Measurements from ENCODE around the gene SEC16B.

- no peak for TF ChIP-seq ZNF565 (CRISPR knock-in tag; conservative IDR thresholded peaks at IDR 0.05; ENCODE audit: low read depth)
- no peak for TF ChIP-seq BACH2 (CRISPR knock-in tag; IDR thresholded peaks at IDR 0.05; ENCODE audit: borderline replicate concordance)
- TF ChIP-seq TOX (CRISPR knock-in tag; IDR thresholded peaks at IDR 0.05; ENCODE audit: borderline replicate concordance): no peak
- no peak for TF ChIP-seq ZNF8 (CRISPR knock-in tag; IDR thresholded peaks at IDR 0.05)
- TF ChIP-seq, protein P1, sequence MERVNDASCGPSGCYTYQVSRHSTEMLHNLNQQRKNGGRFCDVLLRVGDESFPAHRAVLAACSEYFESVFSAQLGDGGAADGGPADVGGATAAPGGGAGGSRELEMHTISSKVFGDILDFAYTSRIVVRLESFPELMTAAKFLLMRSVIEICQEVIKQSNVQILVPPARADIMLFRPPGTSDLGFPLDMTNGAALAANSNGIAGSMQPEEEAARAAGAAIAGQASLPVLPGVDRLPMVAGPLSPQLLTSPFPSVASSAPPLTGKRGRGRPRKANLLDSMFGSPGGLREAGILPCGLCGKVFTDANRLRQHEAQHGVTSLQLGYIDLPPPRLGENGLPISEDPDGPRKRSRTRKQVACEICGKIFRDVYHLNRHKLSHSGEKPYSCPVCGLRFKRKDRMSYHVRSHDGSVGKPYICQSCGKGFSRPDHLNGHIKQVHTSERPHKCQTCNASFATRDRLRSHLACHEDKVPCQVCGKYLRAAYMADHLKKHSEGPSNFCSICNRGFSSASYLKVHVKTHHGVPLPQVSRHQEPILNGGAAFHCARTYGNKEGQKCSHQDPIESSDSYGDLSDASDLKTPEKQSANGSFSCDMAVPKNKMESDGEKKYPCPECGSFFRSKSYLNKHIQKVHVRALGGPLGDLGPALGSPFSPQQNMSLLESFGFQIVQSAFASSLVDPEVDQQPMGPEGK (CRISPR knock-in tag; IDR thresholded peaks at IDR 0.05; ENCODE audit: borderline replicate concordance): no peak
- no peak for TF ChIP-seq CREB5 (CRISPR knock-in tag; IDR thresholded peaks at IDR 0.05; ENCODE audit: low read depth)
- TF ChIP-seq TCF4 (CRISPR knock-in tag; IDR thresholded peaks at IDR 0.05; ENCODE audit: borderline replicate concordance): no peak
- TF ChIP-seq ZFP3 (CRISPR knock-in tag; IDR thresholded peaks at IDR 0.05): no peak
- TF ChIP-seq GLIS3 (CRISPR knock-in tag; IDR thresholded peaks at IDR 0.05): no peak
- no peak for TF ChIP-seq CSDC2 (CRISPR knock-in tag; IDR thresholded peaks at IDR 0.05)
- TF ChIP-seq, protein P2, sequence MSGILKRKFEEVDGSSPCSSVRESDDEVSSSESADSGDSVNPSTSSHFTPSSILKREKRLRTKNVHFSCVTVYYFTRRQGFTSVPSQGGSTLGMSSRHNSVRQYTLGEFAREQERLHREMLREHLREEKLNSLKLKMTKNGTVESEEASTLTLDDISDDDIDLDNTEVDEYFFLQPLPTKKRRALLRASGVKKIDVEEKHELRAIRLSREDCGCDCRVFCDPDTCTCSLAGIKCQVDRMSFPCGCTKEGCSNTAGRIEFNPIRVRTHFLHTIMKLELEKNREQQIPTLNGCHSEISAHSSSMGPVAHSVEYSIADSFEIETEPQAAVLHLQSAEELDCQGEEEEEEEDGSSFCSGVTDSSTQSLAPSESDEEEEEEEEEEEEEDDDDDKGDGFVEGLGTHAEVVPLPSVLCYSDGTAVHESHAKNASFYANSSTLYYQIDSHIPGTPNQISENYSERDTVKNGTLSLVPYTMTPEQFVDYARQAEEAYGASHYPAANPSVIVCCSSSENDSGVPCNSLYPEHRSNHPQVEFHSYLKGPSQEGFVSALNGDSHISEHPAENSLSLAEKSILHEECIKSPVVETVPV (CRISPR knock-in tag; IDR thresholded peaks at IDR 0.05): no peak
- TF ChIP-seq, protein P3, sequence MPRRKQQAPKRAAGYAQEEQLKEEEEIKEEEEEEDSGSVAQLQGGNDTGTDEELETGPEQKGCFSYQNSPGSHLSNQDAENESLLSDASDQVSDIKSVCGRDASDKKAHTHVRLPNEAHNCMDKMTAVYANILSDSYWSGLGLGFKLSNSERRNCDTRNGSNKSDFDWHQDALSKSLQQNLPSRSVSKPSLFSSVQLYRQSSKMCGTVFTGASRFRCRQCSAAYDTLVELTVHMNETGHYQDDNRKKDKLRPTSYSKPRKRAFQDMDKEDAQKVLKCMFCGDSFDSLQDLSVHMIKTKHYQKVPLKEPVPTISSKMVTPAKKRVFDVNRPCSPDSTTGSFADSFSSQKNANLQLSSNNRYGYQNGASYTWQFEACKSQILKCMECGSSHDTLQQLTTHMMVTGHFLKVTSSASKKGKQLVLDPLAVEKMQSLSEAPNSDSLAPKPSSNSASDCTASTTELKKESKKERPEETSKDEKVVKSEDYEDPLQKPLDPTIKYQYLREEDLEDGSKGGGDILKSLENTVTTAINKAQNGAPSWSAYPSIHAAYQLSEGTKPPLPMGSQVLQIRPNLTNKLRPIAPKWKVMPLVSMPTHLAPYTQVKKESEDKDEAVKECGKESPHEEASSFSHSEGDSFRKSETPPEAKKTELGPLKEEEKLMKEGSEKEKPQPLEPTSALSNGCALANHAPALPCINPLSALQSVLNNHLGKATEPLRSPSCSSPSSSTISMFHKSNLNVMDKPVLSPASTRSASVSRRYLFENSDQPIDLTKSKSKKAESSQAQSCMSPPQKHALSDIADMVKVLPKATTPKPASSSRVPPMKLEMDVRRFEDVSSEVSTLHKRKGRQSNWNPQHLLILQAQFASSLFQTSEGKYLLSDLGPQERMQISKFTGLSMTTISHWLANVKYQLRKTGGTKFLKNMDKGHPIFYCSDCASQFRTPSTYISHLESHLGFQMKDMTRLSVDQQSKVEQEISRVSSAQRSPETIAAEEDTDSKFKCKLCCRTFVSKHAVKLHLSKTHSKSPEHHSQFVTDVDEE (CRISPR knock-in tag; IDR thresholded peaks at IDR 0.05): no peak
- no peak for TF ChIP-seq ZFP30 (CRISPR knock-in tag; IDR thresholded peaks at IDR 0.05)
Measured at GRCh38 chr1:177923441-177923840, 46.4 kb downstream of the SEC16B start.
